NCI-H1417 treated with DMSO at 0.1 percent for 48 hours (cell line): Measurements from ENCODE around the gene MRPS25.

Source experiments
- DNase-seq: peaks from one replicate; lab custom pipeline; 2025; lab: John Stamatoyannopoulos, UW

The MRPS25 gene

GRCh38 chr3:15064835-15065549 lies at the start of gene MRPS25:
TSS of gene MRPS25 (minus strand) at chr3:15065315. CDS start at chr3:15065194, 121 bp downstream.
- peak; percentile 40 for DNase-seq

DNA sequence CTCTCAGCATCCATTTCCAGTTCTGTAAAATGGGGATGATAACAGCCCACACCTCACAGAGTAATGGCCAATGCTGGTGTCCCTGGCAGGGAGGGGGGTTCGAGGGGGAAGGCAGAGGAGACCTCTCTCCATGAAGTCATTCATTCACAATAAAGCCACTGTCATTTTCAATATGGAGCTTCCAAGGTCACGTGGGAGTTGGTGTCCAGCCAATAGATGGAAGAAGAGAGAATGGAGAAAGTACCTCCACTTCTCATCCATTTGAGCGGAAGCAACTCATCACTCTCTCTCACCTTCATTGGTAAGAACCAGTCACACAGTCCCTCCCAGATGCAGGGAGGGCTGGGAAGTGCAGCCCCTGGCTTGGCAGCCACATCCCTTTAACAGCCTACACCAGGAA lies 48.8 kb upstream of the MRPS25 start:
- DNase-seq: no peak

DNA sequence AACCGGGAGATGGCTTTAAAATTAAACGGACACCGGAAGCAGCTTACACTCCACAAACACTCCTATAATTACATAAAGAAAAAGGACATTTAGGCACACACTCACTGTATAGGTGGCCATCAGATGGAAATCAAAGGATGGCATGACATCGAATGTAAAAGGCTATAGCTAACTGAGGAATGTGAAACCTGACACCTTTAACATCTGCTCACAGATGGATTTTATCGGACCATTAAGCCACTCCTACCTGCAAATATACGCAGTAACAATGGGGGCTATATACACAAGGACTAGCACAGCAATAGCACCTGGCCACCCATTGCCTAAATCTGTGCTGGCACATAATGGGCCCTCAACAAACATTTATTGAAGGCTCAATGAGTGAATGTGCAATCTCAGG lies 48.4 kb upstream of the MRPS25 start:
- no peak for DNase-seq

DNA sequence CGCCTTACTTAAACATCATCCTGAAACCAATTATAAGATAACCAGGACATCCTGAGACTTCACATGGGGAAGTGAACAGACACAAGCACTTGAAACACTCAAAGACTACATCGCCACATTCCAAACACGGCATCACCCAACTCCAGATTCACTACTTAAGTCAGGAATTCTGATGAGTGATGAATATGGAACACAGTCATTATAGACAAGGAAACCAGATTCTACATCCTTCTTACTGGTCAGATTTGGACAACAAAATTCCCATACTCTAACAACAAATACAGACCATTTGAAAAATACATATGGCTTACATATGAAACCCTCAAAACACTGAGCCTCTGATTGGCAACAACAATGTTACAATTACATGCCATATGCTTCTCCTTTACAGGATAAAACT lies 46.9 kb upstream of the MRPS25 start:
- no peak for DNase-seq

DNA sequence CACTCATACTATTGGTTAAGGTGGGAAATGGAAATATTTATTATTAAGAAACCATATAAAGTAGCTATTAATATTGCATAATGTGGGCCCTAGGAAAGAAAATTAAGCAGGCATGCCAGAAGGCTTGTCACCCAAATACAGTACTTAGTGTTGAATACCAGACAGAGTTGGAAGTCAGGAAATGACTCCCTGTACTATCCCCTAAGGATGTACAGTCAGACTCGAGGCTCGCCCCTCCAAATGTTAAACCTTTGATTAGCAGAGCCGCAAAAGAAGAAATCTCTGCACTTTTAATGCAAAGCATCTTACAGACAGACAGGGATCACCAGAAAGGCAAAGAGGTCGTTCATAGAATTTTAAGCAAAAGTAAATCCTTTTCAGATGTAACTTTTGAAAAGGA lies 45.1 kb upstream of the MRPS25 start:
- DNase-seq: no peak

- no peak for DNase-seq
These were observed 43.8 kb upstream of the MRPS25 start for GRCh38 chr3:15108869-15109268.

DNA sequence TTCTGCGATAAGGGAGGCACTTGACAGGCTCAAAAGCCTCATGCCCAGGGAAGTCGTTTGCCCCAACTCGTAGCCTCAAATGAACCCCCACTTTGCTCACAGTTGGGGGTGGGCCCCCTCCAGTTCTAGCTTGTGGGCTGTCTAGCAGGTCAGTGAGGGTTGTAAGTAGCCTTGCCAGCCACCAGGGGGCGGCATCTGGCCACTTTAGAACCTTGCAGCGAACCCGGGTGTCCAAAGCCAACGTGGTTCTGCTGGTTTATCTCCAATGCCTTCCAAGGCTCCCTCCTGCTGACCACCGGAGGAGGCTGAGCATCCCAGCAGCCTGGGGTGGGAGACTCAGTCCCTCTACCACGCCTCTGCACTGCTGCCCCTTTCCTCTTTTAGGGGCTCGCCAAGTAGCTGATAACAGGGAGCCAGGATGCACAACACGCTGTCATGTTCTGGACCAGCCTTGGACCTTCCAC lies 43.0 kb upstream of the MRPS25 start:
- no peak for DNase-seq

DNA sequence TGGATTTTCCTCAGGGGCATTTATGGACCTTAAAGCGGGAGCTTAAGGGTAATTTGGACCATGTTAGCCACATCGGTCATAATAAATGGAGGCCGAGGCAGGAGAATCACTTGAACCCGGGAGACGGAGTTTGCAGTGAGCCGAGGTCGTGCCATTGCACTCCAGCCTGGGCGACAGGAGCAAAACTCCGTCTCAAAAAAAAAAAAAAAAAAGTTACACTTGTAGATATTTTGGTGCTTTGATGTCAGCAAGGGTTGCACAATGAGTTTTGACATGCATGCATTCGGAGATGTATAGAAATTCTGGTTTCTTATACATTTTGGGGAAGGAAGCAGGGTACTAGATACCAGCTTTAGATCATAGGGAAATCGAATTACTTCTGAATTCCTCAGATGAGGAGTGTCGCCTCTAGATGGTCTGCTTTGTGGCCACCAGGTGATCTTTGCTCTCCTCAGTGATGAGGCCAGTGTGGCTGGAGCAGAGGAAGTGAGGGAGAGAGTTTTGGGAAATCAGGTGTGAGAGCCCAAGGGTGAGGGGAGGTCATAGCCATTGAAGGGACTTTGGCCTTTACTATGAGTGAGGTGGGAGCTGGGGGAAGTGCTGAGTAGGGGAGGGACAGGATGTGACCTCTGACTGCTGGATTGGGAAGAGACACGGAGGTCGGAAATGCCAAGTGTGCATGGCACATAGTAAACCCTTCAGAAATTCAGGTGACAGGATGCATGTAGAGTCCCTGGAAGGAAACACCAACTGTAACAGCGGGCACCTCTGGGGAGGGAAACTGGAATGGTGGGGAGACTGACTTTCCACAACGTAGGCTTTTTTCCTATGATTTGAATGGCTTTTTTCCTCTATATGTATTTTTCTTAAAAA lies 42.2 kb upstream of the MRPS25 start:
- no peak for DNase-seq

GRCh38 chr3:15102836-15103235 lies 37.7 kb upstream of the MRPS25 start:
- no peak for DNase-seq

GRCh38 chr3:15102256-15102655 lies 37.1 kb upstream of the MRPS25 start:
- no peak for DNase-seq

DNA sequence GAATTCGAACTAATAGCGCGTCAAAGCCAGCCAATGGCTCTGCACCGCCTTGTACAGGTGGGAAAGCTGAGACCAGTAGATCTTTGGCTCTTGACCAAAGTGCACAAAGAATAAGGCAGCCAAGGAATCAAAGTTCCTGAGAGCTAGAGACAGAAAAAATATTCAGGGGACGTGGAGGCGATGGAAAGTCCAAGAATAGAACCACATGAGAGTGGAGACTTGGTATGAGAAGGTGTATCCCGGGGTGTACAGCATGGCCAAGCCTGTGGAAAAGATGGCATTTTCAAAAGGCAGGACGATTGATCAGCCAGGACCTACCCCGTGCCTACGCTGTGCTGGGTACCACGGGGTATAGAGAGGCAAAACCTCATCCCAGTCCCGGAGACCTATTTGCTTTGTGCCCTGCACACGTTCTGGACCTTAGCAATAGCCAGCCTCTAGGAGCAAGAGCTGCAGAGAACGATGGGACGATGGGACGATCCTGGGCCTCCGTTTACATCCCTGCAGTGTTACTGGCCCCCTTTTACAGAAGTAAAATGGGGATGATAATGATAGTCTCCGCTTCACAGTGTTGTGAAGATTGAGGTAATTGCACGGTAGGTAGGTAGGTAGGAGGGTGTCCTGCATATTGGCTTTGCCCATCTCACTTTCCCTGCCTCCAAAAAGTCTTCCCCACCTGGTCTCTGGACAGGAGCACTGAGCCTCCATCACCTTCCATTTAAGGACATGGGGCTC lies 34.4 kb upstream of the MRPS25 start:
- DNase-seq: no peak

DNA sequence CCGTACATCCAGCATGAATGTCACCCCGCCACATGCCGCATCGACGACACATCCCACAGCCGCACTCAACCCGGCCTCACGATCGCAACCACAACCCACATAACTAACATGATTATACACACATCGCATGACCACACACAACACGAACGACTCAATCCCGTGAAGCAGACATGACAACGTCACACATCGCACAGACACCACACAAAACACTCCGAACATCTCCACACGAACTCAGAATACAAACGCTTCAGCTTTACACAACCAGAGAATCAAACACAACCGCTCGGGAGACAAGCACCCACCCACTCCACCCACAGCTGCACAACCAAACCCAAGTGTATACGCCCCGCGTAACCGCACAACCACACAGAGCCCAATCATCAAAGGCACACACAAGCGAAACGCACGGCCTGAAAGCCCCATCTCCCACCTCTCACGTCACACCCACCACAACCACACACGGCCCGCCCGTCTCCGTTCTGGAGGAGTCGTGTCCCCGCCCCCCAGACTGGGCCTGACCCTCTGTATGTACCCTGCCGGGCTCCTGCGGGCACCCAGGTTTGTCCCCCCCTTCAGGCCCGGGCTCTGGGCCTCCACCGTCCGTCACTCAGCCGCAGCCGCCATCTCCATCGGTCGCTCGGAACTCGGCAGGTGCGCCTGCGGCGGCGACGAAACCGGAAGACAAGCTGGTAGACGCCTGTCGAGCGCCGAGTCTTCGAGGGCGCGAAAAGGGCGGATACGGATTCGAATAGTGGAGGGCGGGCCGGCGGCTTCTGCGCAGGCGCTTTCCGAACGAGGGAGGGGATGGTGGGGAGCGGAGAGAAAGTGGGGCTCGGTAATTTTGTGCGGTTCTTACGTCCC lies 33.6 kb upstream of the MRPS25 start, which contains the start of gene RBSN:
TSS of gene RBSN (minus strand) at position 646 of the 861 bp plus-strand sequence. CDS start 3,028 bp downstream, outside the sequence.
- peak; percentile 35 for DNase-seq

- DNase-seq: no peak
These were observed 32.8 kb upstream of the MRPS25 start for GRCh38 chr3:15097891-15098290.

DNA sequence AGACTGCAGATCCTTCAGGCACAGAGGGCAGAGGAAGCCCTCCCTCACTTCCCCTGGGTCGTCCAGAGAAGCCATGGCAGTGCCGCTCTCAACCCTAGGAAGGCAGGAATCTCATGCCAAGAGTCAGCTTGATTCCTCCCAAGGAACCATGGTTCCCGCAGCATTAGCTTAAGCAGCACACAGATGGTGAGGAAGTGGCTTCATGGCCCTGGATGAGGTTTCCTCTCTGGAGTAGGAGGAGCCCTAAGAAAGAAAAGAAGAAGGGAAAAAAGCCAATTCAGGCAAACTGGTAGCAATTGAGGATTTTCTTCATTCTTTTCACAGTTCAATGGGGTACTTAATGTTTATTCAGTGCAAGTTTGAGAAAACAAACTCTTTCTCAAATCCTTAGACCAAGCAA lies 30.9 kb upstream of the MRPS25 start:
- DNase-seq: no peak

DNA sequence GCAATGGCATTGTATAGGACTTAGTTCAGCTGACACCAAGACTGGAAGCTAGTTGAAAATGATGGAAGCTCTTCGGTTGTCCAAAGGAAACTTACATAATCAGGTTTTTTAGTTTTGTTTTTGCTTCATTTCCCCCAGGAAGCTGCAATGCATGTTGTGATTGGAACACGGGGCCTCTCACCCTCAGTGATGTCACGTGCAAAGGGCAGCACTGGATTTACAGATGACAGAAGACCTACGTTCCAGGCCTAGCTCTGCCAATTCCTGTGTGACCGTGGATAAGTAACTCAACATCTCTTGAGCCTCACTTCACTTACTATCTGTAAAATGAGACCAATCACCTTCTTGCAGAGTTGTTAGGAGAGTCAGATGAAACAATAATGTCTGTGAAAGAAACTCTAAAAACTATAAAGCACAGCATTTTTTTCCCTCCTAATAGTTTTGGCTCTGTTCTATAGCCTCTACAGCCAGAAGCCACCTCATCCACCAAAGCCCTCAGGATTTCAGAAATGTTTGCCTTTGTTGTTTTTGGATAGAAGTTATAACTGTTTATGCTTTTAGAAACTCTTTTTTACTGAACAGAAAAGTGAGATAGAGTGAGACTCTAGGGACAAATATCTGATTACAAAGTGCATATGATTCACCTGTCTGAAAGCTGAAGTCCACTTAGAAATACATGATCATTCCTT lies 29.2 kb upstream of the MRPS25 start:
- DNase-seq: no peak

DNA sequence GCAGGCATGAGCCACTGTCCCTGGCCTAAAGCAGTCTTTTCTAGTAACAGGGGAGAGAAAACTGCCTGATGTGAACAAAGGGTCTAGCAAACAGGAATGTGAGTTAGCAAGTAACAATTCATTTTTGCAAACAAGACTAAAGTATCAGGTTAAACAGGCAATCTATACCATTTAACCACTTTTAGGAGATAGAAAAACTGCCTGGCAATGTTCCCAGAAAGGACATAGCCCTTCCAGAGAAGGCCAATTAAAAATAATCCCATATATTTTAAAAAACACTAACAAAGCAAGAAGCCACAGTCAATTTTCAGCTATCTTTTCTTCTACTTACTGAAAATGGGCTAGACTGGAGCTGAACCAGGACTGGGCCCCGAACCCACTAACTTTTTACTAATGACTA lies 27.6 kb upstream of the MRPS25 start:
- no peak for DNase-seq

DNA sequence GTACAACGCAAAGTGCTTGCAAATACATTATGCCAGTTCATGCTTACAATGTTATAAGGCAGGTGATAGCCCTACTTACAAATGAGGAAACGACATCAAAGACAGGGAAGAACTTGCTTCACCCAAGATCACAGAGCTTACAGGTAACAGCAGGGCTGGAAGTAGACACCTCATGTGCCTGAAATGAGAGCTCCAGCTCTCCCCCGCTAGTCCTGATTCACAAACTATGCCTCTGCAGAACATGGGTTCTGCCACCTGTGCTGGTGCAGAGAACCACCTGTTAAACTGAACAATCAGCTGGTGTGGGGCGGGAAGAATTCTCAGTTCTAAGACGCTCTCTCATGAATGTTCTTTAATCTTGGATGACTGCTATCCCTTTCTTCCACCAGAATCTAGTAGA lies 26.5 kb upstream of the MRPS25 start:
- no peak for DNase-seq

GRCh38 chr3:15089201-15089600 lies 24.1 kb upstream of the MRPS25 start:
- no peak for DNase-seq

GRCh38 chr3:15086699-15087098 lies 21.6 kb upstream of the MRPS25 start:
- no peak for DNase-seq

- no peak for DNase-seq
These were observed 21.1 kb upstream of the MRPS25 start for GRCh38 chr3:15086263-15086662.

GRCh38 chr3:15083252-15083651 lies 18.1 kb upstream of the MRPS25 start:
- no peak for DNase-seq
